ENCODE measurements around the gene GRIN3A. TPM values are rescaled to one million over a fixed set of nuclear protein-coding genes. Genes with fewer than 3 reads are reported as not detected.

The GRIN3A gene
- total RNA-seq, 1 donor from 2014 or later = 5.3 TPM

GRCh38 chr9:101753716-101754115 lies 15.3 kb upstream of the GRIN3A start:
- peaks cover 13% of the 10 kb centered on the region for H3K27me3 Mint-ChIP-seq
- no peak for DNase-seq (ENCODE audit: extremely low spot score, unreplicated experiment)
- no peak overlapping the region for H3K27ac Mint-ChIP-seq
- no peak for TF ChIP-seq CTCF (conservative IDR thresholded peaks at IDR 0.05)
- H3K9me3 Mint-ChIP-seq = no peaks in the 10 kb centered on the region
- peaks cover 4% of the 10 kb centered on the region for H3K4me1 Mint-ChIP-seq (ENCODE audit: unreplicated experiment)
- no peaks in the 10 kb centered on the region for H3K36me3 Mint-ChIP-seq
- H3K4me3 Mint-ChIP-seq = no peak overlapping the region

- no peak for DNase-seq (ENCODE audit: extremely low spot score, unreplicated experiment)
- H3K36me3 Mint-ChIP-seq = no peaks in the 10 kb centered on the region
- H3K27ac Mint-ChIP-seq = no peak overlapping the region
- no peaks in the 10 kb centered on the region for H3K9me3 Mint-ChIP-seq
- peaks cover 10% of the 10 kb centered on the region for H3K27me3 Mint-ChIP-seq
- no peak for TF ChIP-seq CTCF (conservative IDR thresholded peaks at IDR 0.05)
- H3K4me3 Mint-ChIP-seq = no peak overlapping the region
- peaks cover 4% of the 10 kb centered on the region for H3K4me1 Mint-ChIP-seq (ENCODE audit: unreplicated experiment)
These were observed 13.4 kb upstream of the GRIN3A start for GRCh38 chr9:101751895-101752294.

- no peak for TF ChIP-seq CTCF (conservative IDR thresholded peaks at IDR 0.05)
- Mint-ChIP-seq H3K4me1 (ENCODE audit: unreplicated experiment) (peaks cover 5% of the 10 kb centered on the region), H3K9me3 (no peaks in the 10 kb centered on the region), H3K4me3 (peak overlapping the region; percentile 92), H3K27ac (no peak overlapping the region), H3K27me3 (peaks cover 82% of the 10 kb centered on the region), H3K36me3 (peaks cover 4% of the 10 kb centered on the region)
- no peak for DNase-seq (ENCODE audit: extremely low spot score, unreplicated experiment)
These were observed 864 bp upstream of the GRIN3A start for GRCh38 chr9:101739311-101739710.

GRCh38 chr9:101737705-101738565 lies 512 bp downstream of the GRIN3A start:
- Mint-ChIP-seq H3K9me3 (no peaks in the 10 kb centered on the region), H3K4me1 (ENCODE audit: unreplicated experiment) (peaks cover 5% of the 10 kb centered on the region), H3K36me3 (peaks cover 4% of the 10 kb centered on the region), H3K27ac (no peak overlapping the region), H3K4me3 (peak overlapping the region; percentile 92), H3K27me3 (peaks cover 84% of the 10 kb centered on the region)
- DNase-seq (ENCODE audit: extremely low spot score, unreplicated experiment) = peak; percentile 71
- TF ChIP-seq CTCF (conservative IDR thresholded peaks at IDR 0.05) = peak; percentile 33

- H3K4me1 Mint-ChIP-seq (ENCODE audit: unreplicated experiment) = peaks cover 5% of the 10 kb centered on the region
- DNase-seq (ENCODE audit: extremely low spot score, unreplicated experiment) = no peak
- H3K9me3 Mint-ChIP-seq = no peaks in the 10 kb centered on the region
- peaks cover 84% of the 10 kb centered on the region for H3K27me3 Mint-ChIP-seq
- no peak overlapping the region for H3K27ac Mint-ChIP-seq
- TF ChIP-seq CTCF (conservative IDR thresholded peaks at IDR 0.05) = no peak
- H3K36me3 Mint-ChIP-seq = peaks cover 4% of the 10 kb centered on the region
- peak overlapping the region; percentile 81 for H3K4me3 Mint-ChIP-seq
These were observed 1.2 kb downstream of the GRIN3A start for GRCh38 chr9:101737165-101737704.

All from type B pancreatic cell (in vitro differentiated cells).